ENCODE results near the gene MAN2B2.

MAN2B2 gene

GRCh38 chr4:6534050-6534449 lies 40.9 kb upstream of the MAN2B2 start:
- Histone ChIP-seq H3K4me3 (ENCODE audit: low read length) (no peak overlapping the region), H3K4me1 (ENCODE audit: control insufficient read depth, insufficient read depth, low read length) (no peaks in the 10 kb centered on the region), H3K9me3 (replicated peaks; ENCODE audit: low read length) (no peaks in the 10 kb centered on the region), H3K36me3 (ENCODE audit: insufficient read depth, low read length) (no peaks in the 10 kb centered on the region), H3K4me2 (ENCODE audit: low read length) (no peak overlapping the region), H3K9ac (ENCODE audit: low read depth, low read length) (no peak overlapping the region), H3K27me3 (ENCODE audit: control insufficient read depth, insufficient read depth, low read length) (no peaks in the 10 kb centered on the region)

- no peaks in the 10 kb centered on the region for H3K36me3 ChIP-seq (ENCODE audit: insufficient read depth, low read length)
- no peak overlapping the region for H3K4me2 ChIP-seq (ENCODE audit: low read length)
- no peak overlapping the region for H3K4me3 ChIP-seq (ENCODE audit: low read length)
- no peak overlapping the region for H3K9ac ChIP-seq (ENCODE audit: low read depth, low read length)
- no peaks in the 10 kb centered on the region for H3K9me3 ChIP-seq (replicated peaks; ENCODE audit: low read length)
- H3K4me1 ChIP-seq (ENCODE audit: control insufficient read depth, insufficient read depth, low read length) = no peaks in the 10 kb centered on the region
- no peaks in the 10 kb centered on the region for H3K27me3 ChIP-seq (ENCODE audit: control insufficient read depth, insufficient read depth, low read length)
Observed at GRCh38 chr4:6534618-6535328, 40.2 kb upstream of the MAN2B2 start.

DNA sequence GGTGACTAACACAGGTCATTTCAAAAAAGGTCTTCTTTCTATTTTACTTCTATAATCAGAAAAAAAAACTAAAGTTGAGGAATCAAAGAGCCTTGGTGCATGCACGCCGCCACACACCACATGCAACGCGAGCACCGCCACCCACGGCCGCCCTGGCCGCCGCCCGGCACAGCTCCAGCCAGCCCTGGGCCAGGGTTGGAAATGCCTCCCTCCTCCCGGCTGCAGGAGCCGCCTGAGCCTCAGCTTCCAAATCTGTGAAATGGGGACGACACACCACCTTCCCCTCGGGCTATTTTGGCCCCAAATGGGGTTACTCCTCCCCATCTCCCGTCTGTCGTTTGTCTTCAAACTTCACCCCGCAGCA lies 39.7 kb upstream of the MAN2B2 start:
- no peak overlapping the region for H3K9ac ChIP-seq (ENCODE audit: low read depth, low read length)
- H3K36me3 ChIP-seq (ENCODE audit: insufficient read depth, low read length) = no peaks in the 10 kb centered on the region
- H3K4me2 ChIP-seq (ENCODE audit: low read length) = no peak overlapping the region
- H3K4me3 ChIP-seq (ENCODE audit: low read length) = no peak overlapping the region
- H3K27me3 ChIP-seq (ENCODE audit: control insufficient read depth, insufficient read depth, low read length) = no peaks in the 10 kb centered on the region
- no peaks in the 10 kb centered on the region for H3K4me1 ChIP-seq (ENCODE audit: control insufficient read depth, insufficient read depth, low read length)
- no peaks in the 10 kb centered on the region for H3K9me3 ChIP-seq (replicated peaks; ENCODE audit: low read length)

- no peaks in the 10 kb centered on the region for H3K27me3 ChIP-seq (ENCODE audit: control insufficient read depth, insufficient read depth, low read length)
- H3K4me1 ChIP-seq (ENCODE audit: control insufficient read depth, insufficient read depth, low read length) = no peaks in the 10 kb centered on the region
- no peaks in the 10 kb centered on the region for H3K9me3 ChIP-seq (replicated peaks; ENCODE audit: low read length)
- no peak overlapping the region for H3K4me2 ChIP-seq (ENCODE audit: low read length)
- no peaks in the 10 kb centered on the region for H3K36me3 ChIP-seq (ENCODE audit: insufficient read depth, low read length)
- no peak overlapping the region for H3K9ac ChIP-seq (ENCODE audit: low read depth, low read length)
- H3K4me3 ChIP-seq (ENCODE audit: low read length) = no peak overlapping the region
Observed at GRCh38 chr4:6535706-6536105, 39.3 kb upstream of the MAN2B2 start.

DNA sequence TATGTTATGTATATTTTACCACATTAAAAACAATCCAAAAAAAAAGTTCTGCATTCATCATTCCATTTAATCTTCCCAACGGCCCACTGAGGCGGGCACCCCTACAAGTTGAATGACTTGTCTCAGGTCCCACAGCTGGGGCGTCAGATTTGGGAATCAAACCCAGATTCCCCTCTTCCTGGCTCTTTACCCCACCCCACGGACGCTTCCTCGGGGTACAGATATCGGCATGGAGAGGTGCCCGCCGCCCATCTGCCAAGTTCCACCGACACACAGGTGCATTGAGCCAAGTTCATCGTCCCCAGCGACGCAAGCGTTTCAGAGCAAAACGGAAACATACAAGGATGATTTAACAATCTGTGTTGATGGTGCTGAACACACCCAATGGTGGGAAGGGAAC lies 36.9 kb upstream of the MAN2B2 start:
- Histone ChIP-seq H3K4me3 (ENCODE audit: low read length) (no peak overlapping the region), H3K4me1 (ENCODE audit: control insufficient read depth, insufficient read depth, low read length) (no peaks in the 10 kb centered on the region)

DNA sequence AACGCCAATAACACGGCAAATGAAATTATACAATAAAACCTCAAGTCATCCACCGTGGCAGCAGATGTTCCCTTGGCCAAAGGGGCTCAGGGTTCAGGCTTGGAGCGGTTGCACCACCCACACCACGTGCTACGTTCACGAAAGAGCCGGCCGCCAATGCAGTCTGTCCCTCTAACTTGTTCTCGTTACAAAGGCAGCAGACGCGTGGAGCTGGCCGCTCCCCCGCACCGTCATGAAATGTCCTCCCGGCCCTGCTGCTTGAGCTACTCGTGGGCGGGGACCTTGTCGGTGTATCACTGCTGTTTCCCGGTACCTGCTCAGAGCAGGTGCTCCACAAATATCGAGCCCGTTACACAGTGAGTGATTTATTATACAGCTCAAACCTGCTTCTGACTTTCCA lies 36.4 kb upstream of the MAN2B2 start:
- Histone ChIP-seq H3K27me3 (ENCODE audit: control insufficient read depth, insufficient read depth, low read length) (no peaks in the 10 kb centered on the region), H3K9me3 (replicated peaks; ENCODE audit: low read length) (no peaks in the 10 kb centered on the region), H3K4me2 (ENCODE audit: low read length) (no peak overlapping the region), H3K4me1 (ENCODE audit: control insufficient read depth, insufficient read depth, low read length) (no peaks in the 10 kb centered on the region), H3K4me3 (ENCODE audit: low read length) (no peak overlapping the region), H3K36me3 (ENCODE audit: insufficient read depth, low read length) (no peaks in the 10 kb centered on the region), H3K9ac (ENCODE audit: low read depth, low read length) (no peak overlapping the region)

More for the DNA sequence above, 36.9 kb upstream of the MAN2B2 start:
- H3K4me2 ChIP-seq (ENCODE audit: low read length) = no peak overlapping the region
- no peak overlapping the region for H3K9ac ChIP-seq (ENCODE audit: low read depth, low read length)
- no peaks in the 10 kb centered on the region for H3K27me3 ChIP-seq (ENCODE audit: control insufficient read depth, insufficient read depth, low read length)
- no peaks in the 10 kb centered on the region for H3K9me3 ChIP-seq (replicated peaks; ENCODE audit: low read length)
- no peaks in the 10 kb centered on the region for H3K36me3 ChIP-seq (ENCODE audit: insufficient read depth, low read length)

- no peaks in the 10 kb centered on the region for H3K36me3 ChIP-seq (ENCODE audit: insufficient read depth, low read length)
- H3K9me3 ChIP-seq (replicated peaks; ENCODE audit: low read length) = no peaks in the 10 kb centered on the region
- H3K4me3 ChIP-seq (ENCODE audit: low read length) = no peak overlapping the region
- no peak overlapping the region for H3K4me2 ChIP-seq (ENCODE audit: low read length)
- no peak overlapping the region for H3K9ac ChIP-seq (ENCODE audit: low read depth, low read length)
- no peaks in the 10 kb centered on the region for H3K4me1 ChIP-seq (ENCODE audit: control insufficient read depth, insufficient read depth, low read length)
- no peaks in the 10 kb centered on the region for H3K27me3 ChIP-seq (ENCODE audit: control insufficient read depth, insufficient read depth, low read length)
Observed at GRCh38 chr4:6539009-6539764, 35.8 kb upstream of the MAN2B2 start.

- Histone ChIP-seq H3K4me3 (ENCODE audit: low read length) (no peak overlapping the region), H3K27me3 (ENCODE audit: control insufficient read depth, insufficient read depth, low read length) (no peaks in the 10 kb centered on the region), H3K4me2 (ENCODE audit: low read length) (no peak overlapping the region), H3K9me3 (replicated peaks; ENCODE audit: low read length) (no peaks in the 10 kb centered on the region), H3K36me3 (ENCODE audit: insufficient read depth, low read length) (no peaks in the 10 kb centered on the region), H3K4me1 (ENCODE audit: control insufficient read depth, insufficient read depth, low read length) (no peaks in the 10 kb centered on the region), H3K9ac (ENCODE audit: low read depth, low read length) (no peak overlapping the region)
Observed at GRCh38 chr4:6540879-6541278, 34.1 kb upstream of the MAN2B2 start.

GRCh38 chr4:6541789-6542188 lies 33.2 kb upstream of the MAN2B2 start:
- Histone ChIP-seq H3K4me1 (ENCODE audit: control insufficient read depth, insufficient read depth, low read length) (no peaks in the 10 kb centered on the region), H3K9me3 (replicated peaks; ENCODE audit: low read length) (no peaks in the 10 kb centered on the region), H3K27me3 (ENCODE audit: control insufficient read depth, insufficient read depth, low read length) (no peaks in the 10 kb centered on the region), H3K36me3 (ENCODE audit: insufficient read depth, low read length) (no peaks in the 10 kb centered on the region), H3K4me3 (ENCODE audit: low read length) (no peak overlapping the region), H3K9ac (ENCODE audit: low read depth, low read length) (no peak overlapping the region), H3K4me2 (ENCODE audit: low read length) (no peak overlapping the region)

- H3K9ac ChIP-seq (ENCODE audit: low read depth, low read length) = no peak overlapping the region
- no peaks in the 10 kb centered on the region for H3K36me3 ChIP-seq (ENCODE audit: insufficient read depth, low read length)
- H3K4me1 ChIP-seq (ENCODE audit: control insufficient read depth, insufficient read depth, low read length) = no peaks in the 10 kb centered on the region
- H3K4me2 ChIP-seq (ENCODE audit: low read length) = no peak overlapping the region
- no peak overlapping the region for H3K4me3 ChIP-seq (ENCODE audit: low read length)
- no peaks in the 10 kb centered on the region for H3K27me3 ChIP-seq (ENCODE audit: control insufficient read depth, insufficient read depth, low read length)
- no peaks in the 10 kb centered on the region for H3K9me3 ChIP-seq (replicated peaks; ENCODE audit: low read length)
Observed at GRCh38 chr4:6542951-6543350, 32.0 kb upstream of the MAN2B2 start.

DNA sequence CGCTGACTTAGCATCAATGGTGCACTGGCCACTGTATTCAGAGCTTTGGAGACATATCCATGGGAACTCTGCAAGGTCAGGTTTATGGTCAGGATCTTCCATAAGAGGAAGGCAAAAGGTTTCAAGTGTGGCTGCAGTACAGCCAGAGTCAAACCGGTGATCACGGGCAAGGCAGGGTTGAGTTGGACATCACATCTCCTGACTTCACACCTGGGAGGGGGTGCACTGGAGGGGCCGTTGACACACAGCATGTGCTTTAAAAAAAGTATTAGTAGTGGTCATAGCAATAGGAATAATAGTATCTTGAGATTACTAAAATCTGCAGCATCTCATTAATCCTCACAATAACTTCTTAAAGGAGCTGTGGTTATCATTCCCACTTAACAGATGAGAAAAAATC lies 28.9 kb upstream of the MAN2B2 start:
- Histone ChIP-seq H3K4me3 (ENCODE audit: low read length) (no peak overlapping the region), H3K9ac (ENCODE audit: low read depth, low read length) (no peak overlapping the region), H3K4me2 (ENCODE audit: low read length) (no peak overlapping the region), H3K36me3 (ENCODE audit: insufficient read depth, low read length) (no peaks in the 10 kb centered on the region), H3K27me3 (ENCODE audit: control insufficient read depth, insufficient read depth, low read length) (peaks cover 3% of the 10 kb centered on the region), H3K9me3 (replicated peaks; ENCODE audit: low read length) (no peaks in the 10 kb centered on the region), H3K4me1 (ENCODE audit: control insufficient read depth, insufficient read depth, low read length) (no peaks in the 10 kb centered on the region)

Data from skeletal muscle satellite cell (primary cell).